Natural killer cell (primary cell): ENCODE data around the gene RPEL1. TPM values are rescaled to one million over a fixed set of nuclear protein-coding genes. Genes with fewer than 3 reads are reported as not detected.
A peak's percentile ranks its signal among the peaks of the same experiment; 100 is the strongest.
"Not testable (repeated sequence)": the region's sequence is repeated elsewhere in the genome, so short reads cannot be mapped to it uniquely, and the experiment has no call there.

Experiments
- ATAC-seq, 3 donors: fragments of 150-1000 bp in 2 of 3; fragments of 200-7000 bp in 1 of 3; cut with Tn5 transposase; 1 replicate in 1 of 3; 2 replicates in 2 of 3; pipeline ENCODE4 v1.10.0; 2021; ENCODE audit warnings: mild to moderate bottlenecking in 2 of 3, moderate library complexity in 2 of 3
- DNase-seq, 2 donors: peaks; one replicate each; pipeline versions ENCODE4 v3.0.0 to v3.0.0-alpha.2; 2013 to 2021; ENCODE audit warnings: mixed read lengths in 1 of 2
- H3K27ac ChIP-seq: one replicate; pipeline ENCODE4 v1.5.1; 2013; ENCODE audit warnings: mild to moderate bottlenecking, low read length
- H3K27me3 ChIP-seq: one replicate; pipeline ENCODE4 v1.6.1; 2013; ENCODE audit warnings: low read length; ENCODE audit not compliant: control insufficient read depth, insufficient read depth
- H3K36me3 ChIP-seq: one replicate; pipeline ENCODE4 v1.6.1; 2013; ENCODE audit warnings: low read length; ENCODE audit not compliant: control insufficient read depth, insufficient read depth
- H3K4me1 ChIP-seq: one replicate; pipeline ENCODE4 v1.6.1; 2013; ENCODE audit warnings: low read length; ENCODE audit not compliant: control insufficient read depth, insufficient read depth
- H3K4me3 ChIP-seq: one replicate; pipeline ENCODE4 v1.5.1; 2013; ENCODE audit warnings: low read length
- H3K9me3 ChIP-seq: one replicate; pipeline ENCODE4 v1.6.1; 2013; ENCODE audit warnings: low read length; ENCODE audit not compliant: control insufficient read depth, insufficient read depth
- H3K27ac Mint-ChIP-seq, 2 donors: one replicate each; pipeline ENCODE4 v1.8.0; 2022; ENCODE audit warnings: mild to moderate bottlenecking in 2 of 2, mixed read lengths in 2 of 2, moderate library complexity in 1 of 2
- H3K27me3 Mint-ChIP-seq, 2 donors: one replicate each; pipeline ENCODE4 v1.8.0; 2022; ENCODE audit warnings: low read depth in 2 of 2, mixed read lengths in 2 of 2
- H3K36me3 Mint-ChIP-seq: one replicate; pipeline ENCODE4 v1.8.0; 2022; ENCODE audit warnings: mixed read lengths
- H3K4me1 Mint-ChIP-seq, 2 donors: one replicate each; pipeline ENCODE4 v1.8.0; 2022; ENCODE audit warnings: mixed read lengths in 2 of 2
- H3K4me3 Mint-ChIP-seq: one replicate; pipeline ENCODE4 v1.8.0; 2022; ENCODE audit warnings: mild to moderate bottlenecking, moderate library complexity, mixed read lengths
- H3K9me3 Mint-ChIP-seq, 2 donors: one replicate each; pipeline ENCODE4 v1.8.0; 2022; ENCODE audit warnings: mixed read lengths in 2 of 2
- CTCF ChIP-seq: fragments of 200-600 bp; IDR thresholded peaks from one replicate; pipeline ENCODE4 v1.8.0; 2022; ENCODE audit warnings: antibody characterized with exemption
- WGBS: methylation state at CpG from one replicate; pipeline ENCODE4 v1.1.7; 2013; ENCODE audit warnings: missing lambda C conversion rate; ENCODE audit not compliant: insufficient coverage; 5-methylcytosine and 5-hydroxymethylcytosine counted together
- intact Hi-C: fragments of 100-400 bp; cut with micrococcal nuclease; formaldehyde crosslinking; loops from one replicate; pipeline ENCODE4 v1.14.2; 2022
- total RNA-seq, 4 donors: library from RNA; stranded (reverse); fragments of 120-200 nt in 1 of 4; gene quantifications; one replicate each; pipeline versions ENCODE4 v1.2.3 to v1.2.4, GENCODE V29; 2013 to 2022

The RPEL1 gene
- total RNA-seq, result not detected
- 0.38 TPM for total RNA-seq (2013)

GRCh38 chr10:103245587-103245986 lies at the start of gene RPEL1:
TSS of gene RPEL1 (plus strand) at chr10:103245887. CDS start at chr10:103245997, 110 bp downstream.
- H3K27me3 Mint-ChIP-seq, H3K27me3 ChIP-seq, ATAC-seq, H3K4me3 ChIP-seq, H3K9me3 ChIP-seq, H3K4me1 ChIP-seq, DNase-seq, H3K4me3 Mint-ChIP-seq, intact Hi-C loops, H3K4me1 Mint-ChIP-seq, H3K9me3 Mint-ChIP-seq, H3K27ac ChIP-seq, H3K36me3 Mint-ChIP-seq, H3K36me3 ChIP-seq, H3K27ac Mint-ChIP-seq: not testable (repeated sequence)
- 92% methylated on average over 7 of the region's 7 CpGs for WGBS

GRCh38 chr10:103196516-103196915 lies 49.2 kb upstream of the RPEL1 start:
- no peaks in the 10 kb centered on the region for H3K9me3 ChIP-seq
- H3K4me1 ChIP-seq, result peaks cover 14% of the 10 kb centered on the region
- Mint-ChIP-seq H3K27me3 (no peaks in the 10 kb centered on the region), H3K36me3 (no peaks in the 10 kb centered on the region), H3K27ac (no peak overlapping the region), H3K4me3 (no peak overlapping the region), H3K4me1 (peaks cover 19 to 32% of the 10 kb centered on the region in 2 donors), H3K9me3 (no peaks in the 10 kb centered on the region)
- DNase-seq, result no peak
- no peak for ATAC-seq
- H3K27ac ChIP-seq, result no peak overlapping the region
- 85% methylated on average over 2 of the region's 2 CpGs for WGBS
- intact Hi-C loops, result no loop called here
- TF ChIP-seq CTCF, result no peak
- no peaks in the 10 kb centered on the region for H3K36me3 ChIP-seq
- no peak overlapping the region for H3K4me3 ChIP-seq
- no peaks in the 10 kb centered on the region for H3K27me3 ChIP-seq

- ATAC-seq (peak in 1 of 3 donors; percentile 53), DNase-seq (no peak)
- H3K4me1 ChIP-seq, result peaks cover 10% of the 10 kb centered on the region
- H3K27me3 ChIP-seq, result no peaks in the 10 kb centered on the region
- 70% methylated on average over 3 of the region's 3 CpGs for WGBS
- no peaks in the 10 kb centered on the region for H3K36me3 Mint-ChIP-seq
- H3K9me3 ChIP-seq, result no peaks in the 10 kb centered on the region
- H3K4me3 Mint-ChIP-seq, result no peak overlapping the region
- H3K4me3 ChIP-seq, result no peak overlapping the region
- TF ChIP-seq CTCF, result no peak
- H3K27me3 Mint-ChIP-seq, result no peaks in the 10 kb centered on the region
- no peak overlapping the region for H3K27ac ChIP-seq
- peak overlapping the region in 1 of 2 donors; percentile 36 for H3K27ac Mint-ChIP-seq
- intact Hi-C loops, result no loop called here
- H3K36me3 ChIP-seq, result no peaks in the 10 kb centered on the region
- H3K4me1 Mint-ChIP-seq, result peaks cover 13 to 25% of the 10 kb centered on the region in 2 donors
- H3K9me3 Mint-ChIP-seq, result no peaks in the 10 kb centered on the region
Measured at GRCh38 chr10:103197174-103197573, 48.5 kb upstream of the RPEL1 start.

- DNase-seq (no peak), ATAC-seq (no peak)
- Mint-ChIP-seq H3K36me3 (no peaks in the 10 kb centered on the region), H3K27ac (no peak overlapping the region), H3K9me3 (no peaks in the 10 kb centered on the region), H3K27me3 (no peaks in the 10 kb centered on the region), H3K4me3 (no peak overlapping the region), H3K4me1 (peaks cover 11 to 19% of the 10 kb centered on the region in 2 donors)
- intact Hi-C loops, result no loop called here
- Histone ChIP-seq H3K36me3 (no peaks in the 10 kb centered on the region), H3K27ac (no peak overlapping the region), H3K9me3 (no peaks in the 10 kb centered on the region), H3K4me1 (peaks cover 8% of the 10 kb centered on the region), H3K27me3 (no peaks in the 10 kb centered on the region), H3K4me3 (no peak overlapping the region)
- 46% methylated on average over 2 of the region's 2 CpGs for WGBS
- TF ChIP-seq CTCF, result no peak
Measured at GRCh38 chr10:103197903-103198302, 47.8 kb upstream of the RPEL1 start.
